Neural cell (in vitro differentiated cells): ENCODE data around the gene FNDC3B. TPM values are rescaled to one million over a fixed set of nuclear protein-coding genes. Genes with fewer than 3 reads are reported as not detected.

Experiments used
- H2AFZ ChIP-seq: fragments of 200-600, 300-800 bp; sonication (generic), shearing (Covaris generic); 2 replicates; pipeline ENCODE4 v1.6.0; 2014; ENCODE audit warnings: low read depth, mild to moderate bottlenecking, antibody characterized with exemption, low read length, moderate library complexity
- H3F3A ChIP-seq: fragments of 200-600 bp; shearing (Covaris generic); 2 replicates; pipeline ENCODE4 v1.6.1; 2016; ENCODE audit warnings: mild to moderate bottlenecking, moderate library complexity, mixed read lengths, antibody characterized with exemption, low read length; ENCODE audit not compliant: insufficient read depth, poor library complexity, severe bottlenecking
- H3K27ac ChIP-seq: fragments of 200-600, 300-800 bp; sonication (generic), shearing (Covaris generic); 2 replicates; pipeline ENCODE4 v1.5.1; 2014; ENCODE audit warnings: mild to moderate bottlenecking, low read length, moderate library complexity
- H3K27me3 ChIP-seq: fragments of 300-800, 200-600 bp; sonication (generic), shearing (Covaris generic); 2 replicates; pipeline ENCODE4 v1.6.0; 2014; ENCODE audit warnings: mild to moderate bottlenecking, low read depth, low read length, moderate library complexity; ENCODE audit not compliant: insufficient read depth
- H3K36me3 ChIP-seq: fragments of 300-800, 200-600 bp; sonication (generic), shearing (Covaris generic); 2 replicates; pipeline ENCODE4 v1.5.1; 2014; ENCODE audit warnings: mild to moderate bottlenecking, antibody characterized with exemption, low read length, moderate library complexity; ENCODE audit not compliant: insufficient read depth
- H3K4me2 ChIP-seq: fragments of 300-800, 200-600 bp; sonication (generic), shearing (Covaris generic); 2 replicates; pipeline ENCODE4 v1.6.0; 2014; ENCODE audit warnings: mild to moderate bottlenecking, low read length
- H3K4me3 ChIP-seq: fragments of 300-800, 200-600 bp; sonication (generic), shearing (Covaris generic); 2 replicates; pipeline ENCODE4 v1.5.1; 2014; ENCODE audit warnings: mild to moderate bottlenecking, low read length, moderate library complexity
- H3K79me2 ChIP-seq: fragments of 200-600 bp; shearing (Covaris generic); replicated peaks from 2 replicates; pipeline ENCODE4 v1.6.0; 2014; ENCODE audit warnings: mild to moderate bottlenecking, low read length, moderate library complexity; ENCODE audit not compliant: insufficient read depth
- H3K9ac ChIP-seq: fragments of 300-800, 200-600 bp; sonication (generic), shearing (Covaris generic); 2 replicates; pipeline ENCODE4 v1.6.1; 2016; ENCODE audit warnings: mild to moderate bottlenecking, low read length, mixed read lengths
- H3K9me2 ChIP-seq: fragments of 200-600 bp; shearing (Covaris generic); 2 replicates; pipeline ENCODE4 v1.6.1; 2016; ENCODE audit warnings: mild to moderate bottlenecking, low read length, mixed read lengths; ENCODE audit not compliant: insufficient read depth
- H3K9me3 ChIP-seq: fragments of 200-600, 300-800 bp; sonication (generic), shearing (Covaris generic); 2 replicates; pipeline ENCODE4 v1.6.1; 2016; ENCODE audit warnings: mild to moderate bottlenecking, mixed run types, low read length, moderate library complexity, mixed read lengths
- H4K20me1 ChIP-seq: fragments of 200-600 bp; shearing (Covaris generic); 2 replicates; pipeline ENCODE4 v1.6.1; 2016; ENCODE audit warnings: mild to moderate bottlenecking, mixed run types; ENCODE audit not compliant: insufficient read depth
- CTCF ChIP-seq: fragments of 450-650 bp; IDR thresholded peaks from 2 replicates; pipeline ENCODE4 v1.5.1; 2014; ENCODE audit warnings: antibody characterized with exemption, mild to moderate bottlenecking, moderate library complexity; ENCODE audit not compliant: poor library complexity, severe bottlenecking
- EP300 ChIP-seq: fragments of 450-650 bp; conservative IDR thresholded peaks from 2 replicates; pipeline ENCODE4 v1.6.1; 2014; ENCODE audit warnings: antibody characterized with exemption, mild to moderate bottlenecking, moderate library complexity; ENCODE audit not compliant: poor library complexity, severe bottlenecking
- EZH2 ChIP-seq: fragments of 200-600, 300-800 bp; shearing (Covaris generic), sonication (generic); IDR thresholded peaks from 2 replicates; pipeline ENCODE4 v1.6.1; 2014; ENCODE audit warnings: antibody characterized with exemption, low read length, borderline replicate concordance, mild to moderate bottlenecking; ENCODE audit not compliant: insufficient read depth, poor library complexity, severe bottlenecking
- MXI1 ChIP-seq: fragments of 450-650 bp; conservative IDR thresholded peaks from 2 replicates; pipeline ENCODE4 v1.6.1; 2014; ENCODE audit warnings: antibody characterized with exemption, mild to moderate bottlenecking; ENCODE audit not compliant: poor library complexity, severe bottlenecking
- POLR2AphosphoS5 ChIP-seq: IDR thresholded peaks from 2 replicates; pipeline ENCODE4 v1.6.1; 2012
- RAD21 ChIP-seq: fragments of 450-650 bp; conservative IDR thresholded peaks from 2 replicates; pipeline ENCODE4 v1.6.1; 2014; ENCODE audit warnings: antibody characterized with exemption, mild to moderate bottlenecking, moderate library complexity
- REST ChIP-seq: IDR thresholded peaks from 2 replicates; pipeline ENCODE4 v1.6.1; 2012; ENCODE audit warnings: borderline replicate concordance
- SMC3 ChIP-seq: fragments of 450-650 bp; conservative IDR thresholded peaks from 2 replicates; pipeline ENCODE4 v1.6.1; 2014; ENCODE audit warnings: antibody characterized with exemption, mild to moderate bottlenecking, moderate library complexity; ENCODE audit not compliant: poor library complexity
- TAF1 ChIP-seq: IDR thresholded peaks from 2 replicates; pipeline ENCODE4 v1.6.1; 2012; ENCODE audit warnings: low read depth
- polyA plus RNA-seq: library from polyadenylated mRNA; depleted of rRNA; stranded (reverse); fragments of >200 nt; gene quantifications from 2 replicates; pipeline ENCODE4 v1.2.3, GENCODE V29; 2014

Gene FNDC3B
- polyA plus RNA-seq, 1 donor from 2014 or later: 4.9 TPM

- Histone ChIP-seq H3K4me2 (no peak overlapping the region), H3K4me3 (no peak overlapping the region), H2AFZ (no peak overlapping the region), H3K27ac (no peak overlapping the region), H3K9me2 (no peaks in the 10 kb centered on the region), H3K79me2 (peaks cover 16% of the 10 kb centered on the region), H3K9ac (no peak overlapping the region), H3K27me3 (no peaks in the 10 kb centered on the region), H3F3A (no peaks in the 10 kb centered on the region), H3K9me3 (no peaks in the 10 kb centered on the region), H4K20me1 (no peaks in the 10 kb centered on the region), H3K36me3 (no peaks in the 10 kb centered on the region)
- TF ChIP-seq SMC3 (no peak), RAD21 (no peak), TAF1 (no peak), EZH2 (no peak), MXI1 (no peak), POLR2AphosphoS5 (no peak), EP300 (no peak), CTCF (no peak), REST (no peak)
Measured at GRCh38 chr3:172056416-172056815, 17.0 kb downstream of the FNDC3B start.

- Histone ChIP-seq H4K20me1 (no peaks in the 10 kb centered on the region), H3K9me3 (no peaks in the 10 kb centered on the region), H3F3A (no peaks in the 10 kb centered on the region), H3K4me2 (no peak overlapping the region), H3K4me3 (no peak overlapping the region), H3K27ac (no peak overlapping the region), H2AFZ (no peak overlapping the region), H3K9ac (no peak overlapping the region), H3K36me3 (no peaks in the 10 kb centered on the region), H3K79me2 (peaks cover 19% of the 10 kb centered on the region), H3K9me2 (no peaks in the 10 kb centered on the region), H3K27me3 (no peaks in the 10 kb centered on the region)
- TF ChIP-seq CTCF (peak; percentile 12), MXI1 (no peak), EP300 (no peak), EZH2 (no peak), SMC3 (no peak), RAD21 (no peak)
Measured at GRCh38 chr3:172057059-172057458, 17.7 kb downstream of the FNDC3B start.
